ENCODE data around the gene FOLH1.
"Not testable (repeated sequence)": the region's sequence is repeated elsewhere in the genome, so short reads cannot be mapped to it uniquely, and the experiment has no call there.

- not testable (repeated sequence) for TF ChIP-seq POLR2A, CTCF (IDR thresholded peaks at IDR 0.05)
Observed at GRCh38 chr11:49171613-49172012, 36.8 kb downstream of the FOLH1 start.
